A673 (cell line): Measurements from ENCODE around the gene NAXD.

Experiments
- EZH2 ChIP-seq: fragments of 200-600 bp; sonication (generic); IDR thresholded peaks from 2 replicates; pipeline ENCODE4 v1.6.1; 2017; ENCODE audit warnings: borderline replicate concordance, low read depth, mild to moderate bottlenecking, mixed read lengths, antibody characterized with exemption, low read length; ENCODE audit not compliant: poor library complexity, severe bottlenecking
- TF ChIP-seq, protein P1 (sequence below): fragments of 300-800, 200-600 bp; sonication (generic); conservative IDR thresholded peaks from 2 replicates; pipeline ENCODE4 v1.5.1; 2017; ENCODE audit warnings: low read depth, mild to moderate bottlenecking, antibody characterized with exemption, low read length, moderate library complexity, mixed read lengths

DNA sequence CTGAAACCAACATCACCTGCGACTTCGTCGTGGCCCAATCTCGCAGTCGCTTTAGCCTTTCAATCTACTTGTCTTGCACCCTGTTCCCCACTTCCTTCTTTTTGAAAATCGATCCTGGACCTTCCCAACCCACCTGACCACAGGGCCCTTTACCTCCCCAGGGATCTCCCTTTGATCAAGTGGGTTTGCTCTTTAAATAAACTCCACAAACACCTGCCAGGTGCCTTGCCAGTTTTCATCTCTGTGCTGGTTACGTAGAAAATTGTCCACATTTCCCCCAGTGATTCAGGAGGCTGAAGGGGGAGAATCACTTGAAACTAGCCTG lies 39.3 kb upstream of the NAXD start:
- TF ChIP-seq, protein P1, sequence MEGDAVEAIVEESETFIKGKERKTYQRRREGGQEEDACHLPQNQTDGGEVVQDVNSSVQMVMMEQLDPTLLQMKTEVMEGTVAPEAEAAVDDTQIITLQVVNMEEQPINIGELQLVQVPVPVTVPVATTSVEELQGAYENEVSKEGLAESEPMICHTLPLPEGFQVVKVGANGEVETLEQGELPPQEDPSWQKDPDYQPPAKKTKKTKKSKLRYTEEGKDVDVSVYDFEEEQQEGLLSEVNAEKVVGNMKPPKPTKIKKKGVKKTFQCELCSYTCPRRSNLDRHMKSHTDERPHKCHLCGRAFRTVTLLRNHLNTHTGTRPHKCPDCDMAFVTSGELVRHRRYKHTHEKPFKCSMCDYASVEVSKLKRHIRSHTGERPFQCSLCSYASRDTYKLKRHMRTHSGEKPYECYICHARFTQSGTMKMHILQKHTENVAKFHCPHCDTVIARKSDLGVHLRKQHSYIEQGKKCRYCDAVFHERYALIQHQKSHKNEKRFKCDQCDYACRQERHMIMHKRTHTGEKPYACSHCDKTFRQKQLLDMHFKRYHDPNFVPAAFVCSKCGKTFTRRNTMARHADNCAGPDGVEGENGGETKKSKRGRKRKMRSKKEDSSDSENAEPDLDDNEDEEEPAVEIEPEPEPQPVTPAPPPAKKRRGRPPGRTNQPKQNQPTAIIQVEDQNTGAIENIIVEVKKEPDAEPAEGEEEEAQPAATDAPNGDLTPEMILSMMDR, result no peak
- no peak for TF ChIP-seq EZH2
